ENCODE results near the gene KIF18B. TPM values are rescaled to one million over a fixed set of nuclear protein-coding genes. Genes with fewer than 3 reads are reported as not detected.

The KIF18B gene
- total RNA-seq, 4 donors from 2014 or later: 0.82 to 7.6 (median 3.7) TPM

DNA sequence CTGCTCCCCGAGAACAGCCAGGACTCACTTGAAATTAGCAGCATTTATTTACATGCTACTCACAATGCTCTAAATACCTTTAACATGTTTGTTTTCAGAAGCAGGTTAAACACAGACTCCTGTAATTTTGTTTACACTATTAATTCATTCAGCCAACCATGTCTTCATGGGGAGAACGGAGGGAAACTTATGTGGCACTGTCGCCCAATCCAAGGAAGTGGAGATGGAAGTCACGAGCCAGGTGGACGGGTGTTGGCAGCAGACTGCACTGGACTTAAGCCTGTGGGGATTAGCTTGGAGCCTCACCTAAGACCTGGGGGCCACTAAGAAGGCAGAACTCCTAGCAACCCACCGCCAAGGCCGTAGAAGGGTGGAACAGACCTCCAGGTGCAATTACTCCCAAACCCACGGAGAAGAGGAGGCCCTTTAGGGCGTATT, 23.4 kb downstream of the KIF18B start:
- no peak for TF ChIP-seq POLR2A (IDR thresholded peaks at IDR 0.05)
- TF ChIP-seq, protein P1, sequence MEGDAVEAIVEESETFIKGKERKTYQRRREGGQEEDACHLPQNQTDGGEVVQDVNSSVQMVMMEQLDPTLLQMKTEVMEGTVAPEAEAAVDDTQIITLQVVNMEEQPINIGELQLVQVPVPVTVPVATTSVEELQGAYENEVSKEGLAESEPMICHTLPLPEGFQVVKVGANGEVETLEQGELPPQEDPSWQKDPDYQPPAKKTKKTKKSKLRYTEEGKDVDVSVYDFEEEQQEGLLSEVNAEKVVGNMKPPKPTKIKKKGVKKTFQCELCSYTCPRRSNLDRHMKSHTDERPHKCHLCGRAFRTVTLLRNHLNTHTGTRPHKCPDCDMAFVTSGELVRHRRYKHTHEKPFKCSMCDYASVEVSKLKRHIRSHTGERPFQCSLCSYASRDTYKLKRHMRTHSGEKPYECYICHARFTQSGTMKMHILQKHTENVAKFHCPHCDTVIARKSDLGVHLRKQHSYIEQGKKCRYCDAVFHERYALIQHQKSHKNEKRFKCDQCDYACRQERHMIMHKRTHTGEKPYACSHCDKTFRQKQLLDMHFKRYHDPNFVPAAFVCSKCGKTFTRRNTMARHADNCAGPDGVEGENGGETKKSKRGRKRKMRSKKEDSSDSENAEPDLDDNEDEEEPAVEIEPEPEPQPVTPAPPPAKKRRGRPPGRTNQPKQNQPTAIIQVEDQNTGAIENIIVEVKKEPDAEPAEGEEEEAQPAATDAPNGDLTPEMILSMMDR (IDR thresholded peaks at IDR 0.05): no peak
- TF ChIP-seq POLR2AphosphoS5 (IDR thresholded peaks at IDR 0.05): no peak
- TF ChIP-seq EP300 (IDR thresholded peaks at IDR 0.05; ENCODE audit: low read depth): no peak
- H3K9me3 ChIP-seq: no peaks in the 10 kb centered on the region
- H3K27me3 ChIP-seq: peaks cover 13% of the 10 kb centered on the region
- in situ Hi-C loops (cut with MboI; ENCODE audit: low pct_ligation_motif_present in 1 of 4, low pct_unique_long_range_greater_than_20kb in 1 of 4, low sequenced_read_pairs in 3 of 4) (loop anchor here in 3 of 4 donors (5.0 to 10.0 kb wide), 4 partner anchors 81 to 181 kb away; no protein-coding TSS in a partner anchor), intact Hi-C loops (cut with DNase I; ENCODE audit: low total_unique reads) (loop anchor here (10.0 kb wide), 1 partner anchor 181 kb away; no protein-coding TSS in a partner anchor)
- DNase-seq: peak; percentile 0
- H3K27ac ChIP-seq: no peak overlapping the region
- H3K36me3 ChIP-seq: no peaks in the 10 kb centered on the region
- H3K4me1 ChIP-seq: peaks cover 0 to 4% (median 0%) of the 10 kb centered on the region in 4 donors
- H3K4me3 ChIP-seq: no peak overlapping the region
- WGBS, 2 donors (ENCODE audit: low coverage in 1 of 2): 69% methylated on average over 9 of the region's 9 CpGs; no CpG with 5 or more reads in 1 of the 2 donors

- in situ Hi-C loops (cut with MboI; ENCODE audit: low pct_ligation_motif_present in 1 of 4, low pct_unique_long_range_greater_than_20kb in 1 of 4, low sequenced_read_pairs in 3 of 4): loop anchor here in 3 of 4 donors (5.0 to 10.0 kb wide), 4 partner anchors 82 to 182 kb away; no protein-coding TSS in a partner anchor
- Histone ChIP-seq H3K36me3 (no peaks in the 10 kb centered on the region), H3K27me3 (peaks cover 13% of the 10 kb centered on the region), H3K4me3 (no peak overlapping the region), H3K4me1 (peaks cover 0 to 4% (median 0%) of the 10 kb centered on the region in 4 donors), H3K9me3 (no peaks in the 10 kb centered on the region), H3K27ac (no peak overlapping the region)
- DNase-seq: peak; percentile 3
- intact Hi-C loops (cut with DNase I; ENCODE audit: low total_unique reads): loop anchor here (10.0 kb wide), 1 partner anchor 182 kb away; no protein-coding TSS in a partner anchor
- 78% methylated on average over 17 of the region's 19 CpGs; no CpG with 5 or more reads in 1 of the 2 donors for WGBS, 2 donors (ENCODE audit: low coverage in 1 of 2)
- TF ChIP-seq POLR2AphosphoS5 (IDR thresholded peaks at IDR 0.05) (no peak), POLR2A (IDR thresholded peaks at IDR 0.05) (no peak), EP300 (IDR thresholded peaks at IDR 0.05; ENCODE audit: low read depth) (no peak)
- TF ChIP-seq, protein P1 (IDR thresholded peaks at IDR 0.05): no peak
These were observed 24.7 kb downstream of the KIF18B start for GRCh38 chr17:44922746-44923470.

DNA sequence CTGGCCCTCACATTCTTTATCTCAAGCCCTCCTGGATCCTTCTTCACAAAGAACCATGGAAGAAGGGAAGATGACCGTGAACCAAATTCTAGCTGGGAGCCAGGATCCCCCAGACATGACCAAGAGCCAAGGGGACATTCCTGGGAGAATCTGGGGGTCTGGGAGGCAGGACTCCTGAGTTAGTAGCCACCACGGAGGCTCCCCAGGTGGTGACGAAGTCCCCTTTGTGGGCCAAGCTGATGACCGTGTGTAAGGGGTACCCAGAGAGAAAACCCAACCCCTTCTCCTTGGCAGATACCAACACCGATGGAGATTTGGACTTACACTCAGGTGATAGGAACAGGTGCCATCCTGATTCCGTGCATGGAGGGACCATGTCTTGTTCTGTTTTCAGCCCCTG, 25.4 kb downstream of the KIF18B start:
- Histone ChIP-seq H3K4me1 (peaks cover 0 to 4% (median 2%) of the 10 kb centered on the region in 4 donors), H3K27ac (no peak overlapping the region), H3K36me3 (no peaks in the 10 kb centered on the region), H3K9me3 (no peaks in the 10 kb centered on the region), H3K4me3 (no peak overlapping the region), H3K27me3 (peaks cover 13% of the 10 kb centered on the region)
- DNase-seq: peak; percentile 4
- WGBS, 2 donors (ENCODE audit: low coverage in 1 of 2): 92% methylated on average over 6 of the region's 6 CpGs; no CpG with 5 or more reads in 1 of the 2 donors
- intact Hi-C loops (cut with DNase I; ENCODE audit: low total_unique reads): loop anchor here (10.0 kb wide), 1 partner anchor 183 kb away; no protein-coding TSS in a partner anchor
- TF ChIP-seq POLR2A (IDR thresholded peaks at IDR 0.05) (no peak), POLR2AphosphoS5 (IDR thresholded peaks at IDR 0.05) (no peak), EP300 (IDR thresholded peaks at IDR 0.05; ENCODE audit: low read depth) (no peak)
- TF ChIP-seq, protein P1 (IDR thresholded peaks at IDR 0.05): no peak
- in situ Hi-C loops (cut with MboI; ENCODE audit: low pct_ligation_motif_present in 1 of 4, low pct_unique_long_range_greater_than_20kb in 1 of 4, low sequenced_read_pairs in 3 of 4): loop anchor here in 3 of 4 donors (5.0 to 10.0 kb wide), 4 partner anchors 83 to 183 kb away; no protein-coding TSS in a partner anchor
